ENCODE data around the gene ZNF740. TPM values are rescaled to one million over a fixed set of nuclear protein-coding genes. Genes with fewer than 3 reads are reported as not detected.

Gene ZNF740
- total RNA-seq, 1 donor from 2014 or later: 16.6 TPM

GRCh38 chr12:53182903-53183302 is 2.4 kb downstream of the ZNF740 start:
- FAIRE-seq (no peak), DNase-seq (ENCODE audit: low read depth) (peak; percentile 22)
- Histone ChIP-seq H3K36me3 (ENCODE audit: control insufficient read depth, insufficient read depth, low read length) (peaks cover 25% of the 10 kb centered on the region), H3K4me3 (ENCODE audit: low read depth, low read length) (no peak overlapping the region), H3K27me3 (ENCODE audit: control insufficient read depth, insufficient read depth, low read length) (no peaks in the 10 kb centered on the region)
- no peak for TF ChIP-seq CTCF (IDR thresholded peaks at IDR 0.05; ENCODE audit: insufficient read depth, low read length, severe bottlenecking)

DNA sequence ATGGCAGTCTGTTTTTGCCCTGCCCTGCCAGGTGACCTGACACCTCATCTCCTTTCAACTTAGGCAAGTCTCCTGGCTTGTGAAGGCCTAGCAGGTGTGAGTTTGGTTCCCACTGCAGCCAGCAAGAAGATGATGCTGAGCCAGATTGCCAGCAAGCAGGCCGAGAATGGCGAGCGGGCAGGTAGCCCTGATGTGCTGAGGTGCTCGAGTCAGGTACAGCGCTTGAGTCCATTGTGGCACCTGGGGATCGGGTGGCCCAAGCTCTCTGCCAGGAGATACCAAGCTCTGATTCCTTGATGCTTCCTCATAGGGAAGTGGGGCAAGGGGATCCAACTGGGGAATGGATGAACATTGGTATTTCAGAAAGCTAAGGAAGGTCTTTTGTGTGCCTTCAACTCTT is 4.3 kb downstream of the ZNF740 start:
- TF ChIP-seq CTCF (IDR thresholded peaks at IDR 0.05; ENCODE audit: insufficient read depth, low read length, severe bottlenecking): no peak
- H3K27me3 ChIP-seq (ENCODE audit: control insufficient read depth, insufficient read depth, low read length): no peaks in the 10 kb centered on the region
- no peak for DNase-seq (ENCODE audit: low read depth)
- H3K4me3 ChIP-seq (ENCODE audit: low read depth, low read length): no peak overlapping the region
- peaks cover 27% of the 10 kb centered on the region for H3K36me3 ChIP-seq (ENCODE audit: control insufficient read depth, insufficient read depth, low read length)
- FAIRE-seq: no peak

- Histone ChIP-seq H3K27me3 (ENCODE audit: control insufficient read depth, insufficient read depth, low read length) (no peaks in the 10 kb centered on the region), H3K4me3 (ENCODE audit: low read depth, low read length) (no peak overlapping the region), H3K36me3 (ENCODE audit: control insufficient read depth, insufficient read depth, low read length) (peaks cover 29% of the 10 kb centered on the region)
- no peak for DNase-seq (ENCODE audit: low read depth)
- no peak for FAIRE-seq
- TF ChIP-seq CTCF (IDR thresholded peaks at IDR 0.05; ENCODE audit: insufficient read depth, low read length, severe bottlenecking): no peak
These were observed 5.1 kb downstream of the ZNF740 start for GRCh38 chr12:53185582-53186153.

- no peak for FAIRE-seq
- TF ChIP-seq CTCF (IDR thresholded peaks at IDR 0.05; ENCODE audit: insufficient read depth, low read length, severe bottlenecking): no peak
- no peak for DNase-seq (ENCODE audit: low read depth)
- peaks cover 28% of the 10 kb centered on the region for H3K36me3 ChIP-seq (ENCODE audit: control insufficient read depth, insufficient read depth, low read length)
- no peaks in the 10 kb centered on the region for H3K27me3 ChIP-seq (ENCODE audit: control insufficient read depth, insufficient read depth, low read length)
- no peak overlapping the region for H3K4me3 ChIP-seq (ENCODE audit: low read depth, low read length)
These were observed 6.2 kb downstream of the ZNF740 start for GRCh38 chr12:53186745-53187144.

- DNase-seq (ENCODE audit: low read depth) (no peak), FAIRE-seq (no peak)
- TF ChIP-seq CTCF (IDR thresholded peaks at IDR 0.05; ENCODE audit: insufficient read depth, low read length, severe bottlenecking): no peak
- Histone ChIP-seq H3K27me3 (ENCODE audit: control insufficient read depth, insufficient read depth, low read length) (no peaks in the 10 kb centered on the region), H3K4me3 (ENCODE audit: low read depth, low read length) (no peak overlapping the region), H3K36me3 (ENCODE audit: control insufficient read depth, insufficient read depth, low read length) (peaks cover 24% of the 10 kb centered on the region)
These were observed 6.8 kb downstream of the ZNF740 start for GRCh38 chr12:53187145-53187899.

Measured in bronchial epithelial cell (primary cell).